K562 (cell line): ENCODE measurements around the gene SLC4A11. TPM values are rescaled to one million over a fixed set of nuclear protein-coding genes. Genes with fewer than 3 reads are reported as not detected.
A peak's percentile ranks its signal among the peaks of the same experiment; 100 is the strongest.

ENCODE experiments used
- ASH1L ChIP-seq: fragments of 450-650 bp; IDR thresholded peaks from 2 replicates; pipeline ENCODE4 v1.6.1; 2018; ENCODE audit warnings: borderline replicate concordance, mild to moderate bottlenecking, low read depth; ENCODE audit not compliant: partially characterized antibody
- BDP1 ChIP-seq: IDR thresholded peaks from 3 replicates; pipeline ENCODE4 v1.6.1; 2011; ENCODE audit not compliant: insufficient read length, insufficient read depth
- CBX1 ChIP-seq: sonication (generic); IDR thresholded peaks from 2 replicates; pipeline ENCODE4 v1.6.1; 2016; ENCODE audit warnings: antibody characterized with exemption, low read depth, mild to moderate bottlenecking
- ESRRA ChIP-seq: fragments of 450-650 bp; IDR thresholded peaks from 2 replicates; pipeline ENCODE4 v1.6.1; 2014; ENCODE audit warnings: low read depth, mild to moderate bottlenecking, moderate library complexity, borderline replicate concordance
- HNRNPLL ChIP-seq: fragments of 200-400 bp; formaldehyde crosslinking; IDR thresholded peaks from 2 replicates; pipeline ENCODE4 v1.6.1; 2017; ENCODE audit warnings: low read length, low read depth, mild to moderate bottlenecking; ENCODE audit not compliant: poor library complexity, severe bottlenecking
- MEIS2 ChIP-seq: fragments of 450-650 bp; IDR thresholded peaks from 2 replicates; pipeline ENCODE4 v1.6.1; 2014; ENCODE audit warnings: mild to moderate bottlenecking; ENCODE audit not compliant: partially characterized antibody
- MTF1 ChIP-seq: fragments of 250-450 bp; sonication (Bioruptor Pico); IDR thresholded peaks from 2 replicates; pipeline ENCODE4 v1.9.0; 2021; ENCODE audit warnings: moderate library complexity, mild to moderate bottlenecking, inconsistent platforms, borderline replicate concordance
- RHOXF2B ChIP-seq: fragments of 250-450 bp; sonication (Bioruptor Pico); conservative IDR thresholded peaks from 2 replicates; pipeline ENCODE4 v1.5.1; 2021
- SAP30 ChIP-seq: fragments of 200-600 bp; sonication (generic); IDR thresholded peaks from 2 replicates; pipeline ENCODE4 v1.6.1; 2012; ENCODE audit warnings: borderline replicate concordance, low read depth, mild to moderate bottlenecking, moderate library complexity, low read length, control low read depth, inconsistent platforms; ENCODE audit not compliant: insufficient read depth, poor library complexity, severe bottlenecking
- SIX5 ChIP-seq, 2 experiments: IDR thresholded peaks; 2 replicates each; pipeline ENCODE4 v1.6.1; 2011; ENCODE audit warnings: low read length in 2 of 2, borderline replicate concordance in 1 of 2, low read depth in 1 of 2, mild to moderate bottlenecking in 1 of 2, moderate library complexity in 1 of 2; ENCODE audit not compliant: insufficient read depth in 1 of 2
- SP1 ChIP-seq: sonication (generic); formaldehyde crosslinking; IDR thresholded peaks from 2 replicates; pipeline ENCODE4 v1.8.1; 2022; ENCODE audit warnings: mild to moderate bottlenecking, missing genetic modification reagents
- STAT6 ChIP-seq: sonication (generic); formaldehyde crosslinking; IDR thresholded peaks from 2 replicates; pipeline ENCODE4 v1.8.1; 2023; ENCODE audit warnings: mild to moderate bottlenecking, missing genetic modification reagents
- ZEB2 ChIP-seq: fragments of 450-650 bp; IDR thresholded peaks from 2 replicates; pipeline ENCODE4 v1.6.1; 2016
- ZNF212 ChIP-seq: fragments of 450-650 bp; formaldehyde crosslinking; IDR thresholded peaks from 2 replicates; pipeline ENCODE4 v1.4.0; 2020; ENCODE audit warnings: mild to moderate bottlenecking
- ZNF512 ChIP-seq: IDR thresholded peaks from 2 replicates; pipeline ENCODE4 v1.6.1; 2016; ENCODE audit warnings: missing genetic modification characterization, missing compliant biosample characterization
- ZSCAN29 ChIP-seq: fragments of 450-650 bp; IDR thresholded peaks from 2 replicates; pipeline ENCODE4 v1.6.1; 2017
- polyA plus RNA-seq, 8 experiments: library from polyadenylated mRNA; depleted of rRNA in 4 of 8; stranded (reverse) in 5 of 8; unstranded in 3 of 8; fragments of >200 nt; fragmentation: Nextera tagmentation in 2 of 8; fragmentation: Illumina TruSeq in 1 of 8; extraction: Ambion mirVana in 2 of 8; extraction: Trizol in 1 of 8; gene quantifications; 2 replicates each; pipeline versions ENCODE4 v1.2.1 to v1.2.3, GENCODE V29; 2011 to 2014; ENCODE audit warnings: inconsistent platforms in 1 of 8, missing spikeins in 1 of 8
- total RNA-seq, 7 experiments: library from RNA; depleted of rRNA in 6 of 7; stranded (reverse); fragments of >200 nt in 6 of 7; fragmentation: Illumina TruSeq in 2 of 7; extraction: Trizol in 2 of 7; gene quantifications; 2 replicates each; pipeline versions ENCODE4 v1.2.1 to v1.2.3, GENCODE V29; 2011 to 2021; ENCODE audit warnings: low replicate concordance in 1 of 7
- TF ChIP-seq, protein P1 (sequence below), 2 experiments: fragments of 450-650 bp; IDR thresholded peaks; 2 replicates each; pipeline ENCODE4 v1.6.1; 2016
- TF ChIP-seq, protein P2 (sequence below): sonication (generic); formaldehyde crosslinking; IDR thresholded peaks from 2 replicates; pipeline ENCODE4 v1.8.1; 2022; ENCODE audit warnings: missing genetic modification reagents

SLC4A11 gene
- total and polyA plus RNA-seq, 9 of the 15 experiments (the other 6 are each of a cell fraction or from before 2014, with no cell fraction given) = 0.10 to 2.0 (median 0.20) TPM

GRCh38 chr20:3209257-3209945 is 29.6 kb downstream of the SLC4A11 start, which contains the start of gene ITPA (continued):
- TF ChIP-seq, protein P1, sequence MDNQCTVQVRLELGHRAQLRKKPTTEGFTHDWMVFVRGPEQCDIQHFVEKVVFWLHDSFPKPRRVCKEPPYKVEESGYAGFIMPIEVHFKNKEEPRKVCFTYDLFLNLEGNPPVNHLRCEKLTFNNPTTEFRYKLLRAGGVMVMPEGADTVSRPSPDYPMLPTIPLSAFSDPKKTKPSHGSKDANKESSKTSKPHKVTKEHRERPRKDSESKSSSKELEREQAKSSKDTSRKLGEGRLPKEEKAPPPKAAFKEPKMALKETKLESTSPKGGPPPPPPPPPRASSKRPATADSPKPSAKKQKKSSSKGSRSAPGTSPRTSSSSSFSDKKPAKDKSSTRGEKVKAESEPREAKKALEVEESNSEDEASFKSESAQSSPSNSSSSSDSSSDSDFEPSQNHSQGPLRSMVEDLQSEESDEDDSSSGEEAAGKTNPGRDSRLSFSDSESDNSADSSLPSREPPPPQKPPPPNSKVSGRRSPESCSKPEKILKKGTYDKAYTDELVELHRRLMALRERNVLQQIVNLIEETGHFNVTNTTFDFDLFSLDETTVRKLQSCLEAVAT (IDR thresholded peaks at IDR 0.05) = 0 out of 4 replicates have a peak, but pooled peaks of 1 of the 2 experiments have one; percentile 21
- TF ChIP-seq RHOXF2B (no peak), MEIS2 (no peak), SAP30 (peak; percentile 91), BDP1 (no peak), MTF1 (CRISPR knock-in tag) (no peak), ZNF512 (no peak), CBX1 (no peak), STAT6 (CRISPR knock-in tag) (no peak), ZNF212 (CRISPR knock-in tag) (no peak), ZSCAN29 (no peak), SIX5 (IDR thresholded peaks at IDR 0.05; ENCODE audit: borderline replicate concordance in 1 of 2, insufficient read depth in 1 of 2, low read depth in 1 of 2, low read length in 2 of 2) (no peak), HNRNPLL (no peak), ZEB2 (no peak), ESRRA (no peak), SP1 (no peak; the same call in 1 of the 2 replicates), ASH1L (no peak)
- TF ChIP-seq, protein P2, sequence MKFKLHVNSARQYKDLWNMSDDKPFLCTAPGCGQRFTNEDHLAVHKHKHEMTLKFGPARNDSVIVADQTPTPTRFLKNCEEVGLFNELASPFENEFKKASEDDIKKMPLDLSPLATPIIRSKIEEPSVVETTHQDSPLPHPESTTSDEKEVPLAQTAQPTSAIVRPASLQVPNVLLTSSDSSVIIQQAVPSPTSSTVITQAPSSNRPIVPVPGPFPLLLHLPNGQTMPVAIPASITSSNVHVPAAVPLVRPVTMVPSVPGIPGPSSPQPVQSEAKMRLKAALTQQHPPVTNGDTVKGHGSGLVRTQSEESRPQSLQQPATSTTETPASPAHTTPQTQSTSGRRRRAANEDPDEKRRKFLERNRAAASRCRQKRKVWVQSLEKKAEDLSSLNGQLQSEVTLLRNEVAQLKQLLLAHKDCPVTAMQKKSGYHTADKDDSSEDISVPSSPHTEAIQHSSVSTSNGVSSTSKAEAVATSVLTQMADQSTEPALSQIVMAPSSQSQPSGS = no peak
